Gastrocnemius medialis (tissue), 4 donors: ENCODE measurements around the gene DOCK4.

Experiments
- POLR2A ChIP-seq, 2 donors: fragments of 450-650 bp; IDR thresholded peaks; one replicate each; pipeline ENCODE4 v1.6.1; 2017; ENCODE audit warnings: antibody characterized with exemption in 2 of 2, mild to moderate bottlenecking in 2 of 2, moderate library complexity in 2 of 2
- TF ChIP-seq, protein P1 (sequence below), 5 experiments: fragments of 450-650 bp in 3 of 5; fragments of 200-600 bp in 2 of 5; sonication (generic) in 2 of 5; IDR thresholded peaks in 4 of 5; conservative IDR thresholded peaks in 1 of 5; 1 replicate in 4 of 5; 2 replicates in 1 of 5; pipeline ENCODE4 v1.5.1; 2016 to 2019; ENCODE audit warnings: antibody characterized with exemption in 5 of 5, mild to moderate bottlenecking in 3 of 5, moderate library complexity in 3 of 5

GRCh38 chr7:112215787-112216186, 9.6 kb upstream of the DOCK4 start:
- TF ChIP-seq, protein P1, sequence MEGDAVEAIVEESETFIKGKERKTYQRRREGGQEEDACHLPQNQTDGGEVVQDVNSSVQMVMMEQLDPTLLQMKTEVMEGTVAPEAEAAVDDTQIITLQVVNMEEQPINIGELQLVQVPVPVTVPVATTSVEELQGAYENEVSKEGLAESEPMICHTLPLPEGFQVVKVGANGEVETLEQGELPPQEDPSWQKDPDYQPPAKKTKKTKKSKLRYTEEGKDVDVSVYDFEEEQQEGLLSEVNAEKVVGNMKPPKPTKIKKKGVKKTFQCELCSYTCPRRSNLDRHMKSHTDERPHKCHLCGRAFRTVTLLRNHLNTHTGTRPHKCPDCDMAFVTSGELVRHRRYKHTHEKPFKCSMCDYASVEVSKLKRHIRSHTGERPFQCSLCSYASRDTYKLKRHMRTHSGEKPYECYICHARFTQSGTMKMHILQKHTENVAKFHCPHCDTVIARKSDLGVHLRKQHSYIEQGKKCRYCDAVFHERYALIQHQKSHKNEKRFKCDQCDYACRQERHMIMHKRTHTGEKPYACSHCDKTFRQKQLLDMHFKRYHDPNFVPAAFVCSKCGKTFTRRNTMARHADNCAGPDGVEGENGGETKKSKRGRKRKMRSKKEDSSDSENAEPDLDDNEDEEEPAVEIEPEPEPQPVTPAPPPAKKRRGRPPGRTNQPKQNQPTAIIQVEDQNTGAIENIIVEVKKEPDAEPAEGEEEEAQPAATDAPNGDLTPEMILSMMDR (IDR thresholded peaks at IDR 0.05 in 4 of 5, conservative IDR thresholded peaks at IDR 0.05 in 1 of 5): no peak
- TF ChIP-seq POLR2A (IDR thresholded peaks at IDR 0.05): no peak
